AG10803 (cell line): Measurements from ENCODE around the gene TWIST2.
A peak's percentile ranks its signal among the peaks of the same experiment; 100 is the strongest.

Experiments
- DNase-seq: peaks from one replicate; pipeline ENCODE4 v3.0.0; 2010; ENCODE audit warnings: low read depth
- H3K4me3 ChIP-seq: 2 replicates; pipeline ENCODE4 v1.5.1; 2011; ENCODE audit warnings: mild to moderate bottlenecking, low read length, control low read depth
- TF ChIP-seq, protein P1 (sequence below): conservative IDR thresholded peaks from 2 replicates; pipeline ENCODE4 v1.5.1; 2011; ENCODE audit warnings: mild to moderate bottlenecking, low read length, control low read depth, inconsistent platforms

The TWIST2 gene

DNA sequence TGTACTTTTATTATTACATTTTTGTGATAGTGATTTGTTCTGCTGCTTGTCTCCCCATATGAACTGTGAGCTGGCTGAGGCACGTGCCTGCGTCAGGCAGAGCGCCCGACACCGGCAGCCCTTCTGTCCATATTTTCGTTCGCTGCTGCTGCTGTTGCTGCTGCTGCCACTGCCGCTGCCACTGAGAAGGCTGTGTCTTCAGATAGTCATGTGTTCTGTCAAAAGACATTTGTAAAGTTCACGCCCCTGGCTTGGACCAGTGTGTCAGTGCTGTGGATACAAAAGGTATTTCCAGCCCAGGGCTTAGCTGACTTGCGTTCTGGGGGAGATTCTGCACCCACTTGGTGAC, 47.0 kb downstream of the TWIST2 start:
- peak overlapping the region; percentile 8; the same call in 1 of the 2 replicates for H3K4me3 ChIP-seq
- TF ChIP-seq, protein P1, sequence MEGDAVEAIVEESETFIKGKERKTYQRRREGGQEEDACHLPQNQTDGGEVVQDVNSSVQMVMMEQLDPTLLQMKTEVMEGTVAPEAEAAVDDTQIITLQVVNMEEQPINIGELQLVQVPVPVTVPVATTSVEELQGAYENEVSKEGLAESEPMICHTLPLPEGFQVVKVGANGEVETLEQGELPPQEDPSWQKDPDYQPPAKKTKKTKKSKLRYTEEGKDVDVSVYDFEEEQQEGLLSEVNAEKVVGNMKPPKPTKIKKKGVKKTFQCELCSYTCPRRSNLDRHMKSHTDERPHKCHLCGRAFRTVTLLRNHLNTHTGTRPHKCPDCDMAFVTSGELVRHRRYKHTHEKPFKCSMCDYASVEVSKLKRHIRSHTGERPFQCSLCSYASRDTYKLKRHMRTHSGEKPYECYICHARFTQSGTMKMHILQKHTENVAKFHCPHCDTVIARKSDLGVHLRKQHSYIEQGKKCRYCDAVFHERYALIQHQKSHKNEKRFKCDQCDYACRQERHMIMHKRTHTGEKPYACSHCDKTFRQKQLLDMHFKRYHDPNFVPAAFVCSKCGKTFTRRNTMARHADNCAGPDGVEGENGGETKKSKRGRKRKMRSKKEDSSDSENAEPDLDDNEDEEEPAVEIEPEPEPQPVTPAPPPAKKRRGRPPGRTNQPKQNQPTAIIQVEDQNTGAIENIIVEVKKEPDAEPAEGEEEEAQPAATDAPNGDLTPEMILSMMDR: no peak
- no peak for DNase-seq

DNA sequence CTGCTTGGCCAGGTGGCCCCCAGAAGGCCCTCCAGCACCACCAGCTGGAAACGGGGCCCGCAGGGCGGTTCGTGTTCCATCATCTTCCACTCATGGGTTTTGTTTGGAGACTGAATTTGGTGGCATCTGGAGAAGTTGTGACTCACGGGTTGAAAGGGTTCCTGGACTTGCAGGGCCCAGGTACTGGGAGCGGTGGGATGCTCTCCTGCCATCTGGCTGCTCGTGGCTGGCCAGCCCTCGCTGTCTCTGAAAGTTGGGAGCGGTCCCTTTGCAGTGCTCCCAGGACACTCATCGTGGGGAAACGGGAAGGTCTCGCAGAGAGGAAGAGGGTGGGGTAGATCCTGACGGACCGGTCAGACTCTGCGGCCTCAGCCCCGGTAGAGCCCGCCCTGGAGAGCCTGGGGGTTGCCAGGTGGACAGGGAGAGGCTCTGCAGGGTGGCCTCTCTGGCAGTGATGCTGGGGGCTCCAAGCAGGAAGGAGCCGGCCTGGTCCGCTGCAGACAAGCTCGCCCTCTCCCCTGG, 47.5 kb downstream of the TWIST2 start:
- TF ChIP-seq, protein P1: no peak
- no peak for DNase-seq
- peak overlapping the region; percentile 22 for H3K4me3 ChIP-seq

DNA sequence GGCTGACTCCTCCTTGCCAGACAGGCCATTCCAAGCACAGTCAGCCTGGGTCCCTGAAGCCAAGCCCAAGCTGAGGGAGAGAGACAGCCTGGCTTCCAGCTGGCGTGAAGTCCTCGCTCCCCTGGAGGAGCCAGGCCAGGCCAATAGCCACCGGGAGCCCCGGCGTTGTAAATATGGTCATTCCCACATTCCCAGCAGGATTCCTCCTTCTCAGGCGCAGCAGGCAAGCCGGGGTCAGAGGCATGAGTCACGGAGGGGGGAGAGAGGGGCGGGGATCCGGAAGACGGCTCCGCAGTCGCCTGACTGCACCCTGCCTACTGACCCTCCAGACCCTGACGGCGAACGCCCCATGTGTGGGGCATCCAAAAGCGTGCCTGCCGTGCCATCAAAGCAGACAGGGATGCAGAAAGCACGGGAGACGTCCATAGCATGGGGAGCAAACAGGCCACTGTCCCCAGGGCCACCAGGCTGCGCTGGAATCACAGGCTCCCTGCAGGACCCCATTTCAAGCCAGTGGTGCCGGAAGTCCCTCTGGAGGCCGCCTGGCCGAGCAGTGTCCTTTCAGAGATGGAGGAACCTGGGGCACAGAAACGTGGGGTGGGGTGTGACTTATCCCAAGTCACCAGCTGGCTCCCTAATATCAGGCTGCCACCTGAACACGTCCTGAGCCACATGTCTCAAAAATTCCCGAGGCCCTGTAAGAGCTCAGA, 48.2 kb downstream of the TWIST2 start:
- peak; percentile 97 for DNase-seq
- no peak overlapping the region; the same call in 1 of the 2 replicates for H3K4me3 ChIP-seq
- TF ChIP-seq, protein P1: no peak

DNA sequence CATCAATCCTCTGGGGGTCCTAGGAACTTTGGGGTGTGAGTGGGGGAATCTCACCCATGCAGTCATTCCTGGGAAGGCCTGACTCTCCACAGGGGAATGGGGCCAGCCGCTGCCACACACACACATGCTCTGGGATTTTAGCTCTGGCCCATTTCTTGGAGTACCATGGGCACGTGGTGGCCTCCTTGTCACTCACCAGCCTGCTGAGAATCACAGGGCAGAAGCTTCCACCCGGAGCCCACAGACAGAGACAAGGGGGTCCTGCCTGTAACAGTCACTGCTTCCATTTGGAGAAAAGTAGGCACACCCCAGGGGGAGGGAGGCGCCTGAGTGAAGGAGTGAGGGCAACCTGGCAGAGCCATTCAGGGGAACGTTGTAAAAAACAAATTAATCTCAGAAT, 48.8 kb downstream of the TWIST2 start:
- no peak for DNase-seq
- H3K4me3 ChIP-seq: no peak overlapping the region
- TF ChIP-seq, protein P1: no peak

DNA sequence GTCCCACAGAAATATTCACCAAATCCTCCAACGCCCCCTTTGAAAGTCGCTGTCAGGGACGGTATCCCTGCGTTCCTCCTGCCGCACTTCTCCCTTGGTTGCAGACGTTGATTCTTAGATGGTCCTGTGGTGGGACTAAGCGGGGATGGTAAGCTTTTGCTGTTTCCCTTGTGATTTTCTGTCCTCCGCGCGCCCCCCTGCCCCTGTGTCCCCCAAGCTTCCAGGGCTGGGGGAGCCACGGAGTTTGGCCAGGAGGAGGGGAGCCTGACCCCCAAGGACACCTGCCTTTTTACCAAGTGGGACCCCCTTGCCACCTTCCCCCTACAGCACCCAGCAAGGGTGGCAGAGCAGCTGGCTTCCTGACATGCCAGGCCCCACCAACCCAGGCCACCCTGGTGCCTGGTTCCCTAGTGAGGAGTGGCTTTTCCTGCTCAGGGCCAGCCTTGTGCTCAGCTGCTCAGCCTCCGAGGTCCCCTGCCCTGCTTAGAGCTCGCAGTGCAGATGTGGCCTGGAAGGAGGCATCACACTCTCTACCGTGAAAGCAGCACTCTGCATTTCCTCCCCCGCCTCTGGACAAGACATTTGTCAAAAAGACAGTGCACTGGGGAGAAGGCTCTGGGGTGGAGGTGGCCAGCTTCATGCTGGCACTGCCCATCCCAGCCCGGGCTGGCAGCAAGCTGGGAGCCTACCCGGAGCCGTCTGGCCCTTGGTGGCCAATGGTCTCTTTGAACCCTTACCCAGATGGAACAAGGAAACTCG, 49.4 kb downstream of the TWIST2 start:
- no peak for DNase-seq
- TF ChIP-seq, protein P1: no peak
- H3K4me3 ChIP-seq: no peak overlapping the region

DNA sequence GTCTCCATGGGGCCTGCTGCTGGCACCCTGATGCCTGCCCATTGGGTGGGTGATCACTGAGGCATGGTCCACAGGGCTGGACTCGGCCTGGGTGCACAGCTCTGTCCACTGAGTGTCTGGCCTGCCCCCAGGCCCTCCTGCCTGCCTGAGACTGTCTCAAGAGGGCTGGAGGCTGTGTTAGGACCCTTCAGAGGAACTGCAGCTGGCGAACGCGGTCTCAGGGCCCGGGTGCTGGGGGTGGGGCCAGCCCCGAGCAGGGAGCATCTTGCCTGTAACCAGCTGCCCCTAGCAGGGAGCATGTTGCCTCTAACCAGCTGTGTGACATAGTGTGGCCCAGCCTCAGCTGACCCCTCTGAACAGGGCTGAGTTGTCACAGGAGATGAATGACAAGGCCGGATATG, 50.0 kb downstream of the TWIST2 start:
- TF ChIP-seq, protein P1: no peak
- H3K4me3 ChIP-seq: no peak overlapping the region
- DNase-seq: no peak
